ENCODE measurements around the gene CALML6.

DNA sequence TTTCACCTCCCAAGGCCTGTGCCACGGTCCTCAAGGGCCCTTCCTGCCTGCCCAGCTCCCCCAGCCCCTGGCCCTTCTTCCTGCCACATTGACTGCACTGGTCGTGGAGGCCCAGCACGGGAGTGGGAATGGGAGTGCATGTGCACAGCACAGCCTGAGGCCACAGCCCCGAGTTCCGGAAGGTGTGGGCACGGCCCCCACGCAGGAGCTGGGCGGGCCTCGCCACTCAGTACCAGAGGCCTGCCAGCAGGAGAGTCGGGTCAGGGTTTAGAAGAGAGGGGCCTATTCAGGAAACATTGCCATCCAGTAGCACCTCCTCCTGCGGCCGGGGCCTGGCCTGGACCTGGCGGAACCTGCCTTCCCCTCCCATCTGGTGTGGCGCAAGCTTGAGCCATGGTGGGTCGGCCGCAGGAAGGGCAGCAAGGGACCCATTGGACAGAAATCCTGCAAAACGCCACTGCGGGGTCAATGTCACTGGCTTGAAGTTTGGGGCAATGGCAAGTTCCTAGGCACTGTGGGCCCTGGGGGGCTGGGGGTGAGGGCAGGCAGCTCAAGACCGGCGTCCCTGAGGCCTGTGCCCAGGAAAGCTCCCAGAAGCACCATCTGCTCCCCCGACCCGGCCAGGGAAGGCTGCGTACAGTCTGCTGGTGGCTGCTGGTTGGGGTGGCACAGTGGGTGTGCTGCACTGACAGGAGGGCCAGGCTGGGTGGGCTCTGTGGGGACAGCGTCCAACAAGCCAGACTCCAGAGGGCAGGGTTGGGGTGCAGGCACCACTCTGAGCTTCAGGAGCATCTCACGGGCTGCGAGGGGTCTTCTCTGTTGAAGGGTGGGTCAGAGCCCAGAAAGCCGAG is 5.8 kb downstream of the CALML6 start:
- TF ChIP-seq, protein P1, sequence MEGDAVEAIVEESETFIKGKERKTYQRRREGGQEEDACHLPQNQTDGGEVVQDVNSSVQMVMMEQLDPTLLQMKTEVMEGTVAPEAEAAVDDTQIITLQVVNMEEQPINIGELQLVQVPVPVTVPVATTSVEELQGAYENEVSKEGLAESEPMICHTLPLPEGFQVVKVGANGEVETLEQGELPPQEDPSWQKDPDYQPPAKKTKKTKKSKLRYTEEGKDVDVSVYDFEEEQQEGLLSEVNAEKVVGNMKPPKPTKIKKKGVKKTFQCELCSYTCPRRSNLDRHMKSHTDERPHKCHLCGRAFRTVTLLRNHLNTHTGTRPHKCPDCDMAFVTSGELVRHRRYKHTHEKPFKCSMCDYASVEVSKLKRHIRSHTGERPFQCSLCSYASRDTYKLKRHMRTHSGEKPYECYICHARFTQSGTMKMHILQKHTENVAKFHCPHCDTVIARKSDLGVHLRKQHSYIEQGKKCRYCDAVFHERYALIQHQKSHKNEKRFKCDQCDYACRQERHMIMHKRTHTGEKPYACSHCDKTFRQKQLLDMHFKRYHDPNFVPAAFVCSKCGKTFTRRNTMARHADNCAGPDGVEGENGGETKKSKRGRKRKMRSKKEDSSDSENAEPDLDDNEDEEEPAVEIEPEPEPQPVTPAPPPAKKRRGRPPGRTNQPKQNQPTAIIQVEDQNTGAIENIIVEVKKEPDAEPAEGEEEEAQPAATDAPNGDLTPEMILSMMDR (IDR thresholded peaks at IDR 0.05; ENCODE audit: insufficient read depth, low read length, poor library complexity, severe bottlenecking) = no peak
- TF ChIP-seq EZH2phosphoT487 (conservative IDR thresholded peaks at IDR 0.05; ENCODE audit: low read length) = no peak
